Measurements from ENCODE around the gene NLGN1. TPM values are rescaled to one million over a fixed set of nuclear protein-coding genes. Genes with fewer than 3 reads are reported as not detected.

NLGN1 gene
- total RNA-seq, 1 experiment from 2014 or later: 5.2 TPM

GRCh38 chr3:174255454-174255853 lies 857.9 kb downstream of the NLGN1 start:
- Histone ChIP-seq H4K91ac (ENCODE audit: insufficient read length, low read depth, low read length) (no peak overlapping the region), H3K27me3 (ENCODE audit: insufficient read depth, low read length) (no peaks in the 10 kb centered on the region; the same call in 1 of the 2 replicates), H3K79me2 (ENCODE audit: insufficient read depth, low read length) (no peaks in the 10 kb centered on the region), H2BK120ac (ENCODE audit: low read depth, low read length, poor library complexity, severe bottlenecking) (no peak overlapping the region), H3K23me2 (ENCODE audit: insufficient read length, low read depth, low read length, poor library complexity, severe bottlenecking) (no peaks in the 10 kb centered on the region), H2BK5ac (ENCODE audit: insufficient read length, low read length) (no peak overlapping the region), H3K79me1 (ENCODE audit: insufficient read depth, low read depth, low read length, poor library complexity, severe bottlenecking) (no peaks in the 10 kb centered on the region), H3T11ph (ENCODE audit: low read length) (no peak overlapping the region), H3K4me1 (ENCODE audit: insufficient read depth, low read length) (no peaks in the 10 kb centered on the region), H2BK15ac (ENCODE audit: low read depth, low read length) (no peak overlapping the region), H3K14ac (ENCODE audit: insufficient read depth, low read length) (no peak overlapping the region), H4K20me1 (ENCODE audit: control insufficient read depth, insufficient read depth, insufficient read length) (no peaks in the 10 kb centered on the region), H3K56ac (ENCODE audit: insufficient read length, low read depth, low read length) (no peak overlapping the region), H2BK20ac (ENCODE audit: low read depth, low read length, poor library complexity, severe bottlenecking) (no peak overlapping the region), H3K9ac (ENCODE audit: extremely low read depth, insufficient read length, low read length) (no peak overlapping the region), H3K27ac (ENCODE audit: insufficient read length, low read depth, low read length) (no peak overlapping the region), H3K9me3 (ENCODE audit: control insufficient read depth, low read depth, low read length) (no peaks in the 10 kb centered on the region), H2AK5ac (ENCODE audit: insufficient read length, low read length) (no peak overlapping the region), H4K8ac (replicated peaks; ENCODE audit: insufficient read length, low read depth, low read length) (no peak overlapping the region), H3K4me2 (ENCODE audit: insufficient read depth, insufficient read length, low read length) (no peak overlapping the region), H3K4ac (ENCODE audit: low read depth, low read length) (no peak overlapping the region), H3K18ac (ENCODE audit: insufficient read length, low read depth, low read length) (no peak overlapping the region), H3K23ac (ENCODE audit: insufficient read length, low read depth, low read length) (no peak overlapping the region), H4K5ac (ENCODE audit: insufficient read length, low read depth, low read length) (no peak overlapping the region), H2BK12ac (ENCODE audit: insufficient read length, low read depth, low read length) (no peak overlapping the region), H2AFZ (ENCODE audit: low read length) (no peak overlapping the region)
- H3K4me3 Mint-ChIP-seq: no peak overlapping the region
- no CpG with 5 or more reads among the region's 6 CpGs for WGBS (ENCODE audit: extremely low coverage, insufficient read length, low lambda C conversion rate)
- peaks cover 4 to 16% (median 5%) of the 10 kb centered on the region in 3 experiments; a peak in 5 of 7 replicates for H3K36me3 Mint-ChIP-seq (ENCODE audit: insufficient read depth in 1 of 3, low read depth in 3 of 3)
- H3K4me1 Mint-ChIP-seq: peaks cover 6 to 9% of the 10 kb centered on the region in 2 experiments; a peak in 1 of 4 replicates
- no peak for DNase-seq
- no peak overlapping the region for H3K27ac Mint-ChIP-seq
- peaks cover 9 to 11% of the 10 kb centered on the region in 2 experiments; a peak in 3 of 5 replicates for H3K9me3 Mint-ChIP-seq
- no peaks in the 10 kb centered on the region for H3K27me3 Mint-ChIP-seq (ENCODE audit: low read depth)
- TF ChIP-seq, protein P1, sequence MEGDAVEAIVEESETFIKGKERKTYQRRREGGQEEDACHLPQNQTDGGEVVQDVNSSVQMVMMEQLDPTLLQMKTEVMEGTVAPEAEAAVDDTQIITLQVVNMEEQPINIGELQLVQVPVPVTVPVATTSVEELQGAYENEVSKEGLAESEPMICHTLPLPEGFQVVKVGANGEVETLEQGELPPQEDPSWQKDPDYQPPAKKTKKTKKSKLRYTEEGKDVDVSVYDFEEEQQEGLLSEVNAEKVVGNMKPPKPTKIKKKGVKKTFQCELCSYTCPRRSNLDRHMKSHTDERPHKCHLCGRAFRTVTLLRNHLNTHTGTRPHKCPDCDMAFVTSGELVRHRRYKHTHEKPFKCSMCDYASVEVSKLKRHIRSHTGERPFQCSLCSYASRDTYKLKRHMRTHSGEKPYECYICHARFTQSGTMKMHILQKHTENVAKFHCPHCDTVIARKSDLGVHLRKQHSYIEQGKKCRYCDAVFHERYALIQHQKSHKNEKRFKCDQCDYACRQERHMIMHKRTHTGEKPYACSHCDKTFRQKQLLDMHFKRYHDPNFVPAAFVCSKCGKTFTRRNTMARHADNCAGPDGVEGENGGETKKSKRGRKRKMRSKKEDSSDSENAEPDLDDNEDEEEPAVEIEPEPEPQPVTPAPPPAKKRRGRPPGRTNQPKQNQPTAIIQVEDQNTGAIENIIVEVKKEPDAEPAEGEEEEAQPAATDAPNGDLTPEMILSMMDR (conservative IDR thresholded peaks at IDR 0.05): no peak

Data from H9 (cell line).